Stimulated activated CD4-positive, alpha-beta T cell treated with anti-CD3 and anti-CD28 coated beads, Interleukin-1b, Interleukin-23, amount 100 ng/mL, for 48 hours (primary cell): ENCODE measurements around the gene RHBDL2.
"Not testable (repeated sequence)": the region's sequence is repeated elsewhere in the genome, so short reads cannot be mapped to it uniquely, and the experiment has no call there.

ENCODE experiments used
- DNase-seq: peaks from one replicate; pipeline ENCODE4 v3.0.0-alpha.2; 2020

Gene RHBDL2

GRCh38 chr1:38929476-38929875 is 12.2 kb downstream of the RHBDL2 start:
- no peak for DNase-seq

GRCh38 chr1:38929054-38929453 is 12.6 kb downstream of the RHBDL2 start:
- DNase-seq, result no peak

GRCh38 chr1:38926091-38926490 is 15.5 kb downstream of the RHBDL2 start:
- no peak for DNase-seq

- DNase-seq, result no peak
These were observed 16.2 kb downstream of the RHBDL2 start for GRCh38 chr1:38925391-38925790.

- peak; percentile 45 for DNase-seq
These were observed 18.0 kb downstream of the RHBDL2 start for GRCh38 chr1:38923607-38924006.

GRCh38 chr1:38919130-38919529 is 22.5 kb downstream of the RHBDL2 start:
- no peak for DNase-seq

- no peak for DNase-seq
These were observed 23.1 kb downstream of the RHBDL2 start for GRCh38 chr1:38918568-38918967.

- DNase-seq, result no peak
These were observed 23.9 kb downstream of the RHBDL2 start for GRCh38 chr1:38917772-38918171.

- no peak for DNase-seq
These were observed 24.3 kb downstream of the RHBDL2 start for GRCh38 chr1:38917337-38917736.

- peak; percentile 24 for DNase-seq
These were observed 26.2 kb downstream of the RHBDL2 start for GRCh38 chr1:38915352-38915948.

- DNase-seq, result not testable (repeated sequence)
These were observed 26.7 kb downstream of the RHBDL2 start for GRCh38 chr1:38914908-38915307.

GRCh38 chr1:38908821-38909220 is 32.8 kb downstream of the RHBDL2 start:
- DNase-seq, result no peak

- no peak for DNase-seq
These were observed 35.6 kb downstream of the RHBDL2 start for GRCh38 chr1:38905985-38906384.

- DNase-seq, result no peak
These were observed 42.1 kb downstream of the RHBDL2 start for GRCh38 chr1:38899560-38899959.

GRCh38 chr1:38898653-38899230 is 42.9 kb downstream of the RHBDL2 start:
- DNase-seq, result no peak

- no peak for DNase-seq
These were observed 45.5 kb downstream of the RHBDL2 start for GRCh38 chr1:38896169-38896568.

- no peak for DNase-seq
These were observed 48.7 kb downstream of the RHBDL2 start for GRCh38 chr1:38892976-38893375.

GRCh38 chr1:38891753-38892152 is 49.9 kb downstream of the RHBDL2 start:
- no peak for DNase-seq

GRCh38 chr1:38889589-38889988 is 52.0 kb downstream of the RHBDL2 start:
- no peak for DNase-seq

GRCh38 chr1:38888423-38889333 is 53.0 kb downstream of the RHBDL2 start:
- no peak for DNase-seq

- DNase-seq, result no peak
These were observed 56.5 kb downstream of the RHBDL2 start for GRCh38 chr1:38885092-38885491.

GRCh38 chr1:38881487-38881886 is 60.1 kb downstream of the RHBDL2 start, which contains the start of gene GJA9:
GJA9 (minus strand) TSS chr1:38881587; CDS start chr1:38876098, 5,489 bp downstream.
- DNase-seq, result no peak

GRCh38 chr1:38875811-38876210 is 65.8 kb downstream of the RHBDL2 start:
- no peak for DNase-seq
